GM12892 (cell line): ENCODE results near the gene CBX8.

Source experiments
- POLR2A ChIP-seq: IDR thresholded peaks from 2 replicates; pipeline ENCODE4 v1.6.1; 2011; ENCODE audit warnings: low read depth, low read length, control low read depth
- POLR2AphosphoS5 ChIP-seq: IDR thresholded peaks from 2 replicates; pipeline ENCODE4 v1.6.1; 2011; ENCODE audit warnings: low read depth, low read length, control low read depth
- TAF1 ChIP-seq: IDR thresholded peaks from 2 replicates; pipeline ENCODE4 v1.6.1; 2011; ENCODE audit warnings: low read depth, mild to moderate bottlenecking, control low read depth, low read length, borderline replicate concordance

DNA sequence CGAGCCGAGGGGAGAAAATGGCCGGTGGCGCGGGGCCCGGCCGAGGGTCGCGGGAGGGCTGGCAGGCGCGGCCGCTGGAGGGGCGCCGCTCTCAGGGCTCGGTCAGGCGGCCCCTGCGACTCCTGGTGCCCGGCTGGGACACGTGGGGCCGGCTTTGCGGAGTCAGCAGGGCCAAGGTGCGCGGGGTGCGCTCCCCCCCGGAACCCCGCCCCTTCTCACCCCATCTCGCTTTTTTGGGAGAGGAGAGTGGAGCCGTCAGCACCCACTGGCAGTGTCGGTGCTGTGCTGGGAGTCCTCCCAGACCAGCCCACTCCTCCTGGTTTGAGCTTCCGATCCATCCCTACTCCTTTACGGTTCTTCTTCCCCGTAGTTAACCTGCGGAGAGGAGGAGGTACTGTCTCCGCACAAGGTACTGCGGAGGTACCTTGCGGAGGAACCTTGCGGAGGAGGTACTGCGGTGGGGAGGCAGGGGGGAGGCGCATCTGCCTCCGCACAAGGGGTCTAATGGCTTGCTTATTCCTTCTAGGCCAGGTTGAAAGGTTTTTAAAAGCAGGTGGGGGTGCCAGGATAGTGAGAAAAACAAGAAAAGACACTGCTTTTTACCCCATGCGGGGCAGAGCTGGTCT lies 19.1 kb upstream of the CBX8 start:
- no peak for TF ChIP-seq POLR2A
- TF ChIP-seq TAF1 = no peak
- no peak for TF ChIP-seq POLR2AphosphoS5
